HEK293 (cell line): ENCODE measurements around the gene CDC42EP1.
A peak's percentile ranks its signal among the peaks of the same experiment; 100 is the strongest.

Experiments
- ATF2 ChIP-seq: fragments of 450-650 bp; formaldehyde crosslinking; IDR thresholded peaks from 2 replicates; pipeline ENCODE4 v1.5.1; 2016; ENCODE audit warnings: missing biosample characterization, missing genetic modification characterization, low read depth
- CTCF ChIP-seq: fragments of 450-650 bp; formaldehyde crosslinking; IDR thresholded peaks from 2 replicates; pipeline ENCODE4 v1.5.1; 2016; ENCODE audit warnings: missing biosample characterization, missing genetic modification characterization
- GFI1B ChIP-seq: fragments of 450-650 bp; formaldehyde crosslinking; IDR thresholded peaks from 2 replicates; pipeline ENCODE4 v1.5.1; 2016; ENCODE audit warnings: missing biosample characterization, missing genetic modification characterization
- HOXD13 ChIP-seq: sonication (generic); formaldehyde crosslinking; IDR thresholded peaks from 2 replicates; pipeline ENCODE4 v1.8.0; 2022; ENCODE audit warnings: missing genetic modification reagents, borderline replicate concordance
- KLF8 ChIP-seq: fragments of 450-650 bp; formaldehyde crosslinking; IDR thresholded peaks from 2 replicates; pipeline ENCODE4 v1.5.1; 2016; ENCODE audit warnings: missing biosample characterization, missing genetic modification characterization
- MEIS1 ChIP-seq: sonication (generic); formaldehyde crosslinking; IDR thresholded peaks from 2 replicates; pipeline ENCODE4 v1.8.1; 2022; ENCODE audit warnings: missing genetic modification reagents, mild to moderate bottlenecking, borderline replicate concordance
- OVOL3 ChIP-seq: fragments of 450-650 bp; formaldehyde crosslinking; IDR thresholded peaks from 2 replicates; pipeline ENCODE4 v1.5.1; 2016; ENCODE audit warnings: missing biosample characterization, missing genetic modification characterization
- PRDM1 ChIP-seq: fragments of 450-650 bp; formaldehyde crosslinking; IDR thresholded peaks from 2 replicates; pipeline ENCODE4; 2016; ENCODE audit warnings: missing biosample characterization, missing genetic modification characterization
- TCF7L2 ChIP-seq: IDR thresholded peaks from 2 replicates; pipeline ENCODE4 v1.6.1; 2011; ENCODE audit warnings: low read depth, mild to moderate bottlenecking, inconsistent platforms, low read length, moderate library complexity, borderline replicate concordance
- WT1 ChIP-seq: fragments of 450-650 bp; formaldehyde crosslinking; IDR thresholded peaks from 2 replicates; pipeline ENCODE4 v1.5.1; 2016; ENCODE audit warnings: missing biosample characterization, missing genetic modification characterization
- ZBTB1 ChIP-seq: fragments of 450-650 bp; formaldehyde crosslinking; IDR thresholded peaks from 2 replicates; pipeline ENCODE4 v1.5.1; 2016; ENCODE audit warnings: missing biosample characterization, missing genetic modification characterization
- ZBTB7A ChIP-seq: fragments of 450-650 bp; formaldehyde crosslinking; IDR thresholded peaks from 2 replicates; pipeline ENCODE4 v1.5.1; 2016; ENCODE audit warnings: low read depth, missing biosample characterization, missing genetic modification characterization
- ZFHX2 ChIP-seq: fragments of 450-650 bp; formaldehyde crosslinking; conservative IDR thresholded peaks from 2 replicates; pipeline ENCODE4 v1.5.1; 2016; ENCODE audit warnings: missing biosample characterization, missing genetic modification characterization
- ZFP37 ChIP-seq: fragments of 450-650 bp; formaldehyde crosslinking; IDR thresholded peaks from 2 replicates; pipeline ENCODE4 v1.5.1; 2016; ENCODE audit warnings: missing biosample characterization, missing genetic modification characterization
- ZNF112 ChIP-seq: fragments of 450-650 bp; formaldehyde crosslinking; IDR thresholded peaks from 2 replicates; pipeline ENCODE4 v1.5.0; 2017; ENCODE audit warnings: missing biosample characterization, missing genetic modification characterization
- ZNF19 ChIP-seq: fragments of 450-650 bp; formaldehyde crosslinking; IDR thresholded peaks from 2 replicates; pipeline ENCODE4; 2016; ENCODE audit warnings: missing biosample characterization, missing genetic modification characterization, low read depth
- ZNF202 ChIP-seq: fragments of 450-650 bp; formaldehyde crosslinking; IDR thresholded peaks from 2 replicates; pipeline ENCODE4 v1.5.1; 2016; ENCODE audit warnings: missing biosample characterization, missing genetic modification characterization, borderline replicate concordance
- ZNF341 ChIP-seq: fragments of 450-650 bp; formaldehyde crosslinking; IDR thresholded peaks from 2 replicates; pipeline ENCODE4; 2016; ENCODE audit warnings: low read depth, missing biosample characterization, missing genetic modification characterization
- ZNF391 ChIP-seq: fragments of 450-650 bp; formaldehyde crosslinking; IDR thresholded peaks from 2 replicates; pipeline ENCODE4 v1.5.1; 2016; ENCODE audit warnings: low read depth, missing biosample characterization, missing genetic modification characterization, borderline replicate concordance
- ZNF404 ChIP-seq: fragments of 450-650 bp; formaldehyde crosslinking; IDR thresholded peaks from 2 replicates; pipeline ENCODE4 v1.5.1; 2017; ENCODE audit warnings: missing biosample characterization, missing genetic modification characterization
- ZNF449 ChIP-seq: fragments of 450-650 bp; formaldehyde crosslinking; IDR thresholded peaks from 2 replicates; pipeline ENCODE4 v1.5.1; 2017; ENCODE audit warnings: missing biosample characterization, mild to moderate bottlenecking, missing genetic modification characterization, moderate library complexity
- ZNF473 ChIP-seq: fragments of 450-650 bp; formaldehyde crosslinking; IDR thresholded peaks from 2 replicates; pipeline ENCODE4 v1.5.1; 2017; ENCODE audit warnings: missing biosample characterization, missing genetic modification characterization
- ZNF488 ChIP-seq: fragments of 450-650 bp; formaldehyde crosslinking; IDR thresholded peaks from 2 replicates; pipeline ENCODE4 v1.5.1; 2016; ENCODE audit warnings: missing biosample characterization, missing genetic modification characterization
- ZNF514 ChIP-seq: fragments of 450-650 bp; formaldehyde crosslinking; IDR thresholded peaks from 2 replicates; pipeline ENCODE4 v1.5.1; 2016; ENCODE audit warnings: missing biosample characterization, missing genetic modification characterization
- ZNF521 ChIP-seq: fragments of 450-650 bp; formaldehyde crosslinking; IDR thresholded peaks from 2 replicates; pipeline ENCODE4 v1.5.1; 2017; ENCODE audit warnings: missing biosample characterization, mild to moderate bottlenecking, missing genetic modification characterization
- ZNF548 ChIP-seq: fragments of 450-650 bp; formaldehyde crosslinking; IDR thresholded peaks from 2 replicates; pipeline ENCODE4 v1.5.1; 2016; ENCODE audit warnings: missing biosample characterization, missing genetic modification characterization
- ZNF555 ChIP-seq: fragments of 450-650 bp; formaldehyde crosslinking; conservative IDR thresholded peaks from 2 replicates; pipeline ENCODE4 v1.5.1; 2017; ENCODE audit warnings: missing biosample characterization, mild to moderate bottlenecking, missing genetic modification characterization, inconsistent platforms
- ZNF560 ChIP-seq: fragments of 450-650 bp; formaldehyde crosslinking; IDR thresholded peaks from 2 replicates; pipeline ENCODE4 v1.5.1; 2017; ENCODE audit warnings: missing biosample characterization, missing genetic modification characterization, borderline replicate concordance
- ZNF580 ChIP-seq: fragments of 450-650 bp; formaldehyde crosslinking; IDR thresholded peaks from 2 replicates; pipeline ENCODE4 v1.5.1; 2016; ENCODE audit warnings: missing biosample characterization, missing genetic modification characterization
- ZNF626 ChIP-seq: fragments of 450-650 bp; sonication (Bioruptor Pico); formaldehyde crosslinking; IDR thresholded peaks from 2 replicates; pipeline ENCODE4 v1.5.1; 2018; ENCODE audit warnings: missing biosample characterization, missing genetic modification characterization, inconsistent platforms
- ZNF654 ChIP-seq: fragments of 450-650 bp; formaldehyde crosslinking; IDR thresholded peaks from 2 replicates; pipeline ENCODE4 v1.5.1; 2016; ENCODE audit warnings: low read depth, missing biosample characterization, missing genetic modification characterization
- ZNF677 ChIP-seq: fragments of 450-650 bp; IDR thresholded peaks from 2 replicates; pipeline ENCODE4 v1.5.0; 2018; ENCODE audit warnings: missing biosample characterization, mild to moderate bottlenecking, missing genetic modification characterization, moderate library complexity
- ZNF707 ChIP-seq: fragments of 450-650 bp; formaldehyde crosslinking; IDR thresholded peaks from 2 replicates; pipeline ENCODE4 v1.5.1; 2016; ENCODE audit warnings: missing biosample characterization, missing genetic modification characterization
- ZNF776 ChIP-seq: fragments of 450-650 bp; formaldehyde crosslinking; IDR thresholded peaks from 2 replicates; pipeline ENCODE4 v1.5.0; 2017; ENCODE audit warnings: missing biosample characterization, missing genetic modification characterization, borderline replicate concordance
- ZSCAN30 ChIP-seq: fragments of 450-650 bp; IDR thresholded peaks from 2 replicates; pipeline ENCODE4 v1.5.1; 2018; ENCODE audit warnings: missing biosample characterization, mild to moderate bottlenecking, missing genetic modification characterization, moderate library complexity

The CDC42EP1 gene

GRCh38 chr22:37518509-37519267 lies 41.6 kb upstream of the CDC42EP1 start (continued):
- TF ChIP-seq ZNF449 (tag by site-specific recombination) (no peak; the same call in 1 of the 2 replicates), ZBTB1 (tag by site-specific recombination) (peak; percentile 41; the same call in 1 of the 2 replicates), OVOL3 (no peak), ZNF707 (no peak), ZNF654 (tag by site-specific recombination) (no peak), ZNF391 (tag by site-specific recombination) (peak; percentile 57; the same call in 1 of the 2 replicates), ZNF555 (tag by site-specific recombination) (no peak), ATF2 (tag by site-specific recombination) (no peak), ZFHX2 (tag by site-specific recombination) (peak; percentile 80), CTCF (tag by site-specific recombination) (no peak), ZNF580 (tag by site-specific recombination) (no peak), HOXD13 (CRISPR knock-in tag) (no peak), ZFP37 (tag by site-specific recombination) (no peak), ZNF19 (no peak), TCF7L2 (no peak), MEIS1 (no peak), ZNF341 (tag by site-specific recombination) (no peak), ZSCAN30 (tag by site-specific recombination) (no peak), KLF8 (tag by site-specific recombination) (no peak), ZBTB7A (tag by site-specific recombination) (0 out of 2 replicates have a peak, but pooled peaks have one; percentile 57), GFI1B (tag by site-specific recombination) (no peak), ZNF202 (tag by site-specific recombination) (no peak), ZNF521 (no peak), ZNF488 (no peak), ZNF548 (no peak), WT1 (tag by site-specific recombination) (no peak), ZNF776 (tag by site-specific recombination) (no peak), PRDM1 (no peak), ZNF404 (no peak), ZNF112 (no peak), ZNF677 (tag by site-specific recombination) (no peak), ZNF560 (tag by site-specific recombination) (no peak), ZNF514 (tag by site-specific recombination) (no peak), ZNF626 (no peak), ZNF473 (tag by site-specific recombination) (no peak)
